ENCODE results near the gene KLKB1.
"Not testable (repeated sequence)": the region's sequence is repeated elsewhere in the genome, so short reads cannot be mapped to it uniquely, and the experiment has no call there.

Gene KLKB1

GRCh38 chr4:186260504-186261448 lies 33.5 kb downstream of the KLKB1 start:
- in situ Hi-C loops (cut with HindIII; ENCODE audit: low pct_unique_long_range_greater_than_20kb, low sequenced_read_pairs), result no loop called here
- no peak for TF ChIP-seq JUND (IDR thresholded peaks at IDR 0.05; ENCODE audit: low read depth)
- no peak for DNase-seq (ENCODE audit: low read depth in 1 of 2, low spot score in 1 of 2)

GRCh38 chr4:186264660-186265059 lies 37.4 kb downstream of the KLKB1 start:
- in situ Hi-C loops (cut with HindIII; ENCODE audit: low pct_unique_long_range_greater_than_20kb, low sequenced_read_pairs), result no loop called here
- TF ChIP-seq JUND (IDR thresholded peaks at IDR 0.05; ENCODE audit: low read depth), result no peak
- DNase-seq (ENCODE audit: low read depth in 1 of 2, low spot score in 1 of 2), result no peak

GRCh38 chr4:186265250-186265649 lies 37.9 kb downstream of the KLKB1 start:
- in situ Hi-C loops (cut with HindIII; ENCODE audit: low pct_unique_long_range_greater_than_20kb, low sequenced_read_pairs); DNase-seq (ENCODE audit: low read depth in 1 of 2, low spot score in 1 of 2): not testable (repeated sequence)

- in situ Hi-C loops (cut with HindIII; ENCODE audit: low pct_unique_long_range_greater_than_20kb, low sequenced_read_pairs), result no loop called here
- TF ChIP-seq JUND (IDR thresholded peaks at IDR 0.05; ENCODE audit: low read depth), result no peak
- DNase-seq (ENCODE audit: low read depth in 1 of 2, low spot score in 1 of 2), result no peak
Measured at GRCh38 chr4:186265683-186266652, 38.7 kb downstream of the KLKB1 start, which contains the start of gene F11. TSS of gene F11 (plus strand) at chr4:186266189. CDS start at chr4:186267137, 948 bp downstream.

- in situ Hi-C loops (cut with HindIII; ENCODE audit: low pct_unique_long_range_greater_than_20kb, low sequenced_read_pairs), result no loop called here
- TF ChIP-seq JUND (IDR thresholded peaks at IDR 0.05; ENCODE audit: low read depth), result no peak
Measured at GRCh38 chr4:186266729-186267456, 39.6 kb downstream of the KLKB1 start.

GRCh38 chr4:186271081-186271678 lies 43.9 kb downstream of the KLKB1 start:
- no peak for DNase-seq (ENCODE audit: low read depth in 1 of 2, low spot score in 1 of 2)
- in situ Hi-C loops (cut with HindIII; ENCODE audit: low pct_unique_long_range_greater_than_20kb, low sequenced_read_pairs), result no loop called here
- no peak for TF ChIP-seq JUND (IDR thresholded peaks at IDR 0.05; ENCODE audit: low read depth)

More at GRCh38 chr4:186266729-186267456, 39.6 kb downstream of the KLKB1 start:
- no peak for DNase-seq (ENCODE audit: low read depth in 1 of 2, low spot score in 1 of 2)

GRCh38 chr4:186272699-186273391 lies 45.5 kb downstream of the KLKB1 start:
- DNase-seq (ENCODE audit: low read depth in 1 of 2, low spot score in 1 of 2), result no peak
- in situ Hi-C loops (cut with HindIII; ENCODE audit: low pct_unique_long_range_greater_than_20kb, low sequenced_read_pairs), result no loop called here
- TF ChIP-seq JUND (IDR thresholded peaks at IDR 0.05; ENCODE audit: low read depth), result no peak

GRCh38 chr4:186273392-186273789 lies 46.1 kb downstream of the KLKB1 start:
- DNase-seq (ENCODE audit: low read depth in 1 of 2, low spot score in 1 of 2); in situ Hi-C loops (cut with HindIII; ENCODE audit: low pct_unique_long_range_greater_than_20kb, low sequenced_read_pairs): not testable (repeated sequence)

GRCh38 chr4:186283311-186283710 lies 56.0 kb downstream of the KLKB1 start:
- TF ChIP-seq JUND (IDR thresholded peaks at IDR 0.05; ENCODE audit: low read depth), result no peak
- in situ Hi-C loops (cut with HindIII; ENCODE audit: low pct_unique_long_range_greater_than_20kb, low sequenced_read_pairs), result no loop called here
- DNase-seq (ENCODE audit: low read depth in 1 of 2, low spot score in 1 of 2), result no peak

- DNase-seq (ENCODE audit: low read depth in 1 of 2, low spot score in 1 of 2), result no peak
- no peak for TF ChIP-seq JUND (IDR thresholded peaks at IDR 0.05; ENCODE audit: low read depth)
- in situ Hi-C loops (cut with HindIII; ENCODE audit: low pct_unique_long_range_greater_than_20kb, low sequenced_read_pairs), result no loop called here
Measured at GRCh38 chr4:186285147-186285546, 57.8 kb downstream of the KLKB1 start.

- in situ Hi-C loops (cut with HindIII; ENCODE audit: low pct_unique_long_range_greater_than_20kb, low sequenced_read_pairs), result no loop called here
- no peak for TF ChIP-seq JUND (IDR thresholded peaks at IDR 0.05; ENCODE audit: low read depth)
- DNase-seq (ENCODE audit: low read depth in 1 of 2, low spot score in 1 of 2), result no peak
Measured at GRCh38 chr4:186286581-186286980, 59.3 kb downstream of the KLKB1 start.

All from T47D (cell line).